G401.6 (cell line): Measurements from ENCODE around the gene AGRP.
A peak's percentile ranks its signal among the peaks of the same experiment; 100 is the strongest.
"Not testable (repeated sequence)": the region's sequence is repeated elsewhere in the genome, so short reads cannot be mapped to it uniquely, and the experiment has no call there.

Source experiments
- FAIRE-seq: peaks from 2 replicates; lab custom pipeline; 2012; peaks lifted over from hg19 to GRCh38; lab: Jason Lieb, UNC

Gene AGRP

DNA sequence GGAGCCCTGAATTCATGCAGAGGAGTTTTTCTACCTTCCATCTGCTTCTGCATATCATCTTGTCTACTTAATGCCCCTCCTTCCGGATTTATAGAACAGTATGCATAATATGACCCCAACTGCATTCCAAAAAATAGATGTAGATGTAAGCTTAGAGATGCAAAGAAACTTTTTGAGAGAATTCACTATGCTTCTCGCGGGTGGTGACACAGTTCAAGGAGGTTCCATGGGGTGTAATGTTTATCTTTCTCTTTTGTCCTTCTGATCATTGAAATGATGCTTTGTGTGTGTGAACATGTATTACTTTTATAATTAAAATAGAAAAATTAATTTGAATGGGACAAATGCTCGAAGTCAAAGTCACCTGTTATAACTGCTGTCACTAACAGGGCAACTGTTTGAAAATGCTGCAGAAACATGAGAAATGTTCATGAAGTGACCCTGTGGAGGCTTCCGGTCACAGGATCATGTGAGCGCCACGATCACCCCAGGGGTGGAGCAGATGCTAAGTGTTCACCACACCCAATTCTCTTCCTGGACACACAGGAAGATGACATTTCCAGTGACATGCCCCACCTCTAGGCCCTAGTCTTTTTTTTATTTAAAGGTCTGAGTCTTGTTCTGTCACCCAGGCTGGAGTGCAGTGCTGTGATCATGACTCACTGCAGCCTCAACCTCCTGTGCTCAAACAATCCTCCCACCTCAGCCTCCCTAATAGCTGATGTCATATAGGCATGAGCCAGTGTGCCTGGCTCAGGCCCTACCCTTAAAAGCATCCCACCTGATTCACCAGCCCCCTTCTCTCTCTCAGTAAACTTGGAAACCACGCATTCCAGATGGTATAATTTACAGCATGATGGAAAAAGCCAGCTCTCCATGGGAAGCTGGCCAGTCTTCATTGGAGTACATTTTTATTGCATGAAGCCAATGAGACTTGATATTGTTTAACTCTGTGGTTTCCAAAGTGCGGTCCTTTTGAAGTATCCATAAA, 21.0 kb upstream of the AGRP start:
- no peak for FAIRE-seq

DNA sequence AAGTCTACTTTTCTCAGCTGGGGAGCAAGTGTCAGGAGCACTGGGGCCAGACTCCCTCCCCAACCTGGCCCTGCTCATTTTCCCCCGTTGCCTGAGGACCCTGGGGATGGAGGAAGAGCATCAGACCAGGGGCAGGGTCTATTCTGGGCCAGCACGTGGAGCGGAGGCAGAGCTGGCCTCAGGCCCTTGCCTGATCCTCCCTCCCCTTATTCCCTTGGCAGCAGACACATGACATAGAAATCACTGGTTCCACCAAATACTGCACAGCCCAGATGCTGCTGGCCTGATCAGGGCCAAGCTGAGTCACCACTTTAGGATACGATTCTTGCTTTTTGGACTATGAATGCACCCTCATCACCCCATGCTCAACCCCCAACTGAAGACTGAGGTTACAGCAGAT, 15.8 kb upstream of the AGRP start:
- FAIRE-seq = no peak

DNA sequence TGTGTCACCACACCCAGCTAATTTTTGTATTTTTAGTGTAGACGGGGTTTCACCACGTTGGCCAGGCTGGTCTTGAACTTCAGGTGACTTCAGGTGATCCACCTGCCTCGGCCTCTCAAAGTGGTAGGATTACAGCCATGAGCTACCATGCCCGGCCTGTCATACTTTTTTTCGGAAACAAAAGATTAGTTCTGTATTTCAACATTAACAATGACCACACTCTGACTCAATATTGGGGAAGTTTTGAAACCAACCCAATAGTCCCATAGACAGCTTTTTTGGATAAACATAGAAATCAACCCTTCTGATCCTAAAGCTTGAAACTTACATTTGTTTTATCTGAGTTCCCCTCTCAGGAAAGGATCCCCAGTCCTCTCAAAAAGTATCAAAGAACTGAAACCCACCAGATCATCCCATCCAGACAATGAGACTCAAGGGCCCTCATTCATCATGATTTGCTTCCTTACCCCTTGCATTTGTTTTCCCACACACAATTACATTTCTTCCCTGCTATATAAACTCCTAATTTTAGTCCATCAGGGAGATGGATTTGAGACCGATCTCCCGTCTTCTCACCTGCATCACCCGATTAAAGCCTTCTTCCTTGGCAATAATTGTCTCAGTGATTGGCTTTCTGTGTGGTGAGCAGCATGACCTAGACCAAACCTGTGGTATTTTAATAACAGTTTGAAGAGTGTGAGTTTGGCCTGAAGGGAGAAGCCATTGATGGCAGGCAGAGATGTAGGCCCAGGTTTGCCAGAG, 7.2 kb upstream of the AGRP start:
- no peak for FAIRE-seq

DNA sequence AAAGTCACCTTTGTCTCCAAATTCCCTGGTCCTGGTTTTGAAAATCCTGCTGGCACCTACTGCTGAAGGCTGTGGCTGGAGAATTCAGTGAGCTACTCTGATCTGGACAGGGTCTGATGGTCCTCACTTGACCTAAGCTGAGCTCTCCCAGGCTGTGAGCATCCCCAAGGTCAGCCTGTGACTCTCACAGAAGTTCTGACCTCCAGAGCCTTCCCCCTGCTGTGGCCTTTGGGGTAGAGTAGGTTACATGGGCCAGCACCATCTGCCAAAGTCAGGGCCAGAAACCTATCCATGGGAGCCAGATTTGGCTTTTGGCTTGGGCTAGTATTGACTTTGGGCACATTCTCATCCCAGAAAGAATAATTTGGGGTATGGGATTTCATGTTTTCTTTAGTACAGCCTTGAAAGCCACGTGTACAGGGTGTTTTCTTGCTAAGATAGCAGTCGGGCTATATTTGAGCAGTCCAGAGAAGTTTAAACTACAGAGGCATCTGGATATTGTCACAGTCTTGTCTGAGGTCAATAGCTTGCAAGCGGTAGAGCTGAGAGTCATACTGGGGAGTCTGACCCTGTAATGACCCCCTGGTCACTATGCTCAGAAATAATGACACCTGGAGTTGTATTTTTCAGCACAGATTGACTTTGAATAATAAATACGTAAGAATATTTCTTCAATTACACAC, 6.2 kb upstream of the AGRP start:
- no peak for FAIRE-seq

DNA sequence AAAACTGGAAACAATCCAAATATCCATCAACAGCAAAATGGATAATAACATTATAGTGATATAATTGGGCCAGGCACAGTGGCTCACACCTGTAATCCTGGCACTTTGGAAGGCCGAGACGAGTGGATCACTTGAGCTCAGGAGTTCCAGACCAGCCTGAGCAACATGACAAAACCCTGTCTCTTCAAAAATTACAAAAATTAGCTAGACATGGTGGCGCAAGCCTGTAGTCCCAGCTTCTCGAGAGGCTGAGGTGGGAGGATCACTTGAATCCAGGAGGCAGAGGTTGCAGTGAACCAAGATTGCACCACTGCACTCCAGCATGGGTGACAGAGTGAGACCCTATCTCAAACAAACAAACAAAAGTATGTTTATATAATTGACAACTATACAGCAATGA, 4.2 kb upstream of the AGRP start:
- FAIRE-seq = not testable (repeated sequence)

DNA sequence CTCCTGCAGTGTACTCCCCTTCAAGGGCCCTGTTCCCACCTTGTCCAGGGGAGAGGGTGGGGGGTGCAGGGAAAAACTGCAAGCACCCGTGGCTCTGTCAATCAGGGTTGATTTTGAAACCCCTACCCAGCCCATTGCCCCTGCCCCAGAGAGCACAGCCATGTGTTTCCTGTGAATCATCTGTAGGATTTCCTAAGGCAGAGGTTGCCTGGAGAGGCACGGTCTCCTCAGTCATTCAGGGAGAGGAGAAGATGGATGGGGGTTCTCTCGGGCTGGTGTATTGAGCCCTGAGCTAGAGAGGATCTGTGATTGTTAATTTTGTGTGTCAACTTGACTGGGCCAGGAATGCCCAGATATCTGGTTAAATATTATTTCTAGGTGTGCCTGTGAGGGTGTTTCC, 3.5 kb upstream of the AGRP start:
- no peak for FAIRE-seq

DNA sequence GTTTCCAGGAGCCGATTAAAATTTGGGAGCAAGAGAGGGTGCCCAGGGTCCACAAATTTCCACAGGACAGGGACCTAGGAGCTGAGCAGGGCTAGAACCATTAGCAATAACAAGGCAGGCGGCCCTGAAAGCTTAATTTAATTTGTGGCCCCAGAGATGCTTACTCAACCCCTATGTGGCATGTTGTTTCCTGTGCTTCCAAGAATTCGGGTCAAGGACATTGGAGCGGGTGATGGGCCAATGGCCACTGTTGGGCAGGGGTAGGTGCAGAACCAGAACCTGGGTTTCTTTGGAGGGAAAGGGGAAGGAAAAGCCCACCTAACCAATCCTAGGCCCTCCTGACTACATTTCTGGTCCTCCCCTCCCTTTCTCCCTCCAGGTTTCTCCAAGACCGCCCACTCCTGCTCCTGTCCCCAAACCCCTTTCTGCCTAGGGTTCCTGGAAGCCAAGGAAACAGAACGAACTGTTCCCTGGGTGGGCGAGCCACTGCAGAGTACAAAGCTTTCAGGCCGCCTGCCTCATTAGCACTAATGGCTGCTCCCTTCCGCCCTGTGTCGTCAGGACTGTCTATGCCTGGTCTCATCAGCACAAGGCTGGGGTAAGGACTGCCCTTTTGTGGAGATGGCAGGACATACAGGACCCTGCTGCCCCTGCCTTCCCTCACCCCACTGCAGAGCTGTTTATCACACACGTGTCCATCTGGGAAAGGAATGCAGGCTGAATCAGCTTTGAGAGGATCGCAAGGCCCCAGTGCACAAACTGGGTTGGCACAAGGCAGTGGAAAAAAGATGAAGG, 581 bp upstream of the AGRP start:
- no peak for FAIRE-seq

DNA sequence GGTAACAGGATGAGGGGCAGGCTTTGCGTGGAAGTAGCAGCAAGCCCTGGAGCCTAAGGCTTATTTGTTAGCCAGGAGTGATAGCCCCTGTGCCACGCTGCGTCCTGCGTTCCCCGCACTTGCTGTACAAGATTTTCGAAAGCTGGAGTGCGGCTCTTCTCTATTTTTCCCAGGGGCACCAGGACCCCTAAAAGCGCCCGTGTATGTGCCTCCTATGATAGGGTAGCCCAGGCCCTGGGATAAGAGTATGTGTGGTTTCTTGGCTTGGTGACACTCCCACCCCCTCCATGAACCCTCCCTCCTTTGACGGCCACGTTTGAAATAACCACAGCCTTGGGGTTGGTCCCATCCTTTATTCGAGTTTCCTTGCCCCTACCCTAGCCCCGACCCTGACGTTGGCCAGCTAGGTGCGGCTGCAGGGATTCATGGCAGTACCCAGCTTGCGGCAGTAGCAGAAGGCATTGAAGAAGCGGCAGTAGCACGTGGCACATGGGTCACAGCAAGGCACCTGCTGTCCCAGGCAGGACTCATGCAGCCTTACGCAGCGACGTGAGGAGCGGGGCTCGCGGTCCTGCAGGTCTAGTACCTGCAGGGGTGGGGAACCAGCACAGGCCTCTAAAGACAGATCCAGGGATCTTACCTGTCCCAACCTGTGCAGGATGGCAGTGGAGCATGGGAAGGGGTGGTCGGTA, 968 bp downstream of the AGRP start:
- FAIRE-seq = no peak

DNA sequence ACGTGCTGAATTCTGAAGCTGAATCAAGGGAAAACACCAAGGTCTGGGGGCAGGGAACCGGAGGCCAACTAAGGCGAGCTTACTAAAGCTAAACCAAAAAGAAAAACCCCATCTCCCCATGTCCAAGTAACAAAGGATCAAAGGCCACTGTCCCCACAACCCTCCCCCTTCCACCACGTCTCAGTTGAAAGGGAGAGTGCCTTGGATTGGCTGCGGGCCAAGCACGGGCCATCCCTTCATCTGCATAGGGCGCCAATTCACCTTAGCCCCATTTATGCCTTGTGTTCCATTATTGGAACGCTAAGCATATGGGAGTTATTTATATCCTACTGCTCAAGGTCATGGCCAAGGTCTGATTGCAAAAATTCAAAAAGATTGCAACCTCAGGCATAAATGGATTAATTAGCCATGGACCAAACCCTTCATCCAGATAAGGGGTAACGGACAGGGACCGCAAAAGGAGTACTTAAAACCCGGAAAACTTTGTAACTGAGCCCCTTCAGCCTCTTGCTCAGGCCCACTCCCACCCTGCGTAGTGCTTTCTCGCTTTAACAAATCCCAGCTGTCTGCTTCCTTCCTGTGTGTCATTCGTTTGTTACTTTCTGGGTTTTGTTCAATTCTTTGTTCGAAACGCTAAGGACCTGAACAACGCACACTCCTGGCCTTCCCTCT, 1.6 kb downstream of the AGRP start:
- FAIRE-seq = no peak

DNA sequence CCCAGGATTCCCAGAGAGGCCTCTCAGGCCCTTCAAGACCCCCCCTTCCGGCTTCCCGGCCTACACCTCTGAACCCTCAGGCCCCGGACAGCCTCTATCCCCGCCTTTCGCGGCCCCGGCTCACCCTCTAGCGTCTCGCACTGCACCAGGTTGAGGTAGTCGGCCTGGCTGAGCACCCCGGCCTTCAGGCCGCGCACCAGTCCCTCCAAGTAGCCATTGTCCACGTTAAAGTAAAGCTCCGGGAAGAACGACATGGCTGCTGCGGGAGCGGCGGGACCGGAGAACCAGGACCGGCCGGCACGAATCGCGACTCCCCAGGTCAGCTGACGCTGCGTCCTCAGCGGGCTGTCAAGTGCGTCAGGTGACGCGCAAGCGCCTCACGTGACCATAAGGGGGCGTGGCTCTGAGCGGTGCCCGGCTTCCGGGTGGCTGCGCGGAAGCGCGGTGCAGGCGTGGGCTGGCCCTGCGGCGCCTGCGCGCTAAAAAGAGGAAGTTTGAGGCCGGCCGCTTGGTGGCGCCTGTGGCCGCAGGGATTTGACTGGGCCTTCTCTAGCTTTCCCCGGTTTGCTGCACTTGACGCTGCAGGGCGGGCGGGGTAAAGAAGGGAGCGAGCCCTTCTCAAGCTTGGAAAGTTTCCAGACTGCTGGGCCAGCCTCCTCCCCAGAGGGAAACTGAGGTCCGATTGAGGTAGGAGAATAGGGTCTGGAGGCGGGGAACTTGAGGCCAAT, 2.4 kb downstream of the AGRP start, which contains the start of gene ATP6V0D1:
TSS of gene ATP6V0D1 (minus strand) at position 325 of the 728 bp plus-strand sequence. CDS start at position 254, 71 bp downstream.
- peak; percentile 76 for FAIRE-seq

DNA sequence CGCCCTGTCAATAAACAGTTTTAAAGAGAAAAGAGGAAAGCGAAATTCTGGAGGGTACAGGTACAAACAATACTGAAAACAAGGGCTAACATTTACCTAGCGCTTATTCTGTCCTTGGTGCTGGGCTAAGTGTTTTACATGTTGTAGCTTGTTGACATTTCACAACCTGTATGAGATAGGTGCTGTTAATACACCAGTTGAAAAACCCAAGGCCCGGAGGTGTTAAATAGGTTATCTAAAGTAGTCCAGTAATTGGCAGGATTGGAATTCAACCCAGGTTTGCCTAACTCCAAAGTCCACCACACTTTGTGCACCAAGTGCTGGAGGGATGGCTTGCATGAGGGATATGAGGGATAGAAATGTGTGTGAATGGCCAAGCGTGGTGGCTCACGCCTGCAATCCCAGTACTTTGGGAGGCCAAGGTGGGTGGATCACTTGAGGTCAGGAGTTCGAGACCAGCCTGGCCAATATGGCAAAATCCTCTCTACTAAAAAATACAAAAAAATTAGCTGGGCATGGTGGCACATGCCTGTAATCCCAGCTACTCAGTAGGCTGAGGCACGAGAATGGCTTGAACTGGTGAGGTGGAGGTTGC, 5.3 kb downstream of the AGRP start:
- no peak for FAIRE-seq

DNA sequence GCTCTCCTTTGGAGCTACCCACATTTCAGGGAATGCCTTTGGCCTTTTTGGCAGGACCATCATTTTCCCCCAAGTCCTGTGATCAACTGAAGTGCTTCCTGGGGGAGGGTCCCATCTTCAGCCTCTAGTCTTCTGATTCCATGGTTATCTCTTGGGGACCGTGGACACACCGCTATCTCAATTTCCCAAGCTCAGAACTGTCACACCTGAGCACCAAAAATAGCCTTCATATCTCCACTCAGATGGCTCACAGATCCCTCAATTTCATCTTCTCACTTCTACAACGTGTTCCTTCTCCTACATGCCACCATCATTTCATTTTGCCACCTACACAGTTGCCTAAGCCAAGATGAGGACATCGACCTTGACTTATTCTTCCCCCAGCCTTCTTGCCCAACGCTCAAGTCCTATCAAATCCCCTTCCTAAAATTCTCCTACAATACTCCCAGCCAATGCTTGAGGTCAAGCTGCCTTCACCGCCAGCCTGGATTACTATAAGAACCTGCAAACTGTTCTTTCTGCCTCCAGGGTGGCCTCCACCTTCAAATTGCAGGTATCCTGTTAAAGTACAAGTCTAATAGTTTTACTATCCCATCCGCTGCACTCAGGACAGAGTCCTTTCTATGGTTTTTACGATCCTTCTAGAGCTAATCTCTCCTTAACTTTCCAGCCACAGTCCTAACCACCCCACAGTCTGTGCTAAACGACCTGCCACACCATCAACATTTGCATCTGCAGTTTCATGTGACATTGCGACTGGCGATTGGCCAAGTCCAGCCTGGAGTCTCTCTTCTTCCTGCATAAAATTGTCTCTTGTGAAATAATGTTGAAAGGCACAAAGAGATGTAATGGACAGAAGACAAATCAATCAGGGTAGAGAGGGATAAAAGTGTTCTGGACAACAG, 8.5 kb downstream of the AGRP start:
- no peak for FAIRE-seq

DNA sequence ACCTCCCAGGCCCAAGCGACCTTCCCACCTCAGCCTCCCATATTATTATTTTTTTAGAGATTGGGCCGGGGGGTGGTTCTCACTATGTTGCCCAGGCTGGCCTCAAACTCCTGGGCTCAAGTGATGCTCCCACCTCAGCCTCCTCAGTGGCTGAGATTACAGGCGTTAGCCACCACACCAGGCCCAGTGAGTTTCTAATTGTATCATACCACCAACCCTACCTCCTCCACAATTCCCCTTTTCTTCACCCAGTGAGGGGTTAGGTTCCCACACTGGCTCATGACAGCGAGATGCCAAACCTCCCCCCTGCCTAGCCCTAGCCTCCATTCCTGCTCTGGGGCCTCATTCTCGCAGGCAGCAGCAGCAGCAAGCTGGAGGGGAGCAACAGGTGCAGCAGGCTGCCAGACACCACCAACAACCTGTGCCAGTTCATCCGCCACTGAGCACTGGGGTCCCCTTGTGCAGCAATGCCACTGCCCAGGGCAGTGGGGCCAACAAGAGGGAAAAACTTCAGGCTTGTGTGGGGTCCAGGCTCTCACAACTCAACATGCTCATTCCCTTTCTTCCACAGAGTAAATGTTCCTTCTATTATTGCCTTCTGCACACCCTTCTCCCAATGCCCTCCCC, 11.5 kb downstream of the AGRP start:
- no peak for FAIRE-seq

DNA sequence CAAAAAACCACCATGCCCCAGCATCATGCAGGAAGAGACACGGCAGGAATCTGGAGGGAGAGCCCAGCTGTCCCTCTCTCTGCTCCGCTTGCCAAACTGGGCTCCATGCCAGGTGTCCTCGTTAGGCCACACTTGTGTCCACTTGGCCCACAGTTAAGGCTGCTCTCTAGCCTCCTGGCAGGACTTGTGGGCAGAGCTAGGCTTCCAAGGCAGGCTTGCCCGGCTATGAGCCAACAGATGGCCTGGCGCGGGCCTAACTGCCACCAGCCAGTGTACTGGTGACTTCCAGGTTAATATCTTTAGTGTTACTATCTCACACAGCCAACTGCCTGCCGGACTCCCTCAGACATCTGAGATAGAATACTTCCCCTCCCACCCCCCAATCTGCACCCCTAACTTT, 13.0 kb downstream of the AGRP start:
- no peak for FAIRE-seq

DNA sequence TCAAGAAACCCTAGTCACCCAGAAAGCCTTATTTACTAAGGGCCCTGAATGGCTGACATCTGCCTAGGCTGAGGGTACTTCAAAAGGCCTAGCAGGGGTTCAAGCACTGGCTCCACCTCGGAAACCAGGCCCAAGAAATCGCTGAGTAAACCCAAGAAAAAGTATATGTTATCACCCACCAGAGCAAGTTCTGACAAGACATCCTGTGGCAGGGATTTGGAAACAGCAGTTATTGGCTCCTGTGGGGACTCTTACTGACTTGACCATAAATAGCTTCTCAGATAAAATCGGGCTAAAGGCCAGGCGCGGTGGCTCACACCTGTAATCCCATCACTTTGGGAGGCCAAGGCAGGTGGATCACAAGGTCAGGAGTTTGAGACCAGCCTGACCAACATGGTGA, 14.6 kb downstream of the AGRP start:
- FAIRE-seq = no peak

DNA sequence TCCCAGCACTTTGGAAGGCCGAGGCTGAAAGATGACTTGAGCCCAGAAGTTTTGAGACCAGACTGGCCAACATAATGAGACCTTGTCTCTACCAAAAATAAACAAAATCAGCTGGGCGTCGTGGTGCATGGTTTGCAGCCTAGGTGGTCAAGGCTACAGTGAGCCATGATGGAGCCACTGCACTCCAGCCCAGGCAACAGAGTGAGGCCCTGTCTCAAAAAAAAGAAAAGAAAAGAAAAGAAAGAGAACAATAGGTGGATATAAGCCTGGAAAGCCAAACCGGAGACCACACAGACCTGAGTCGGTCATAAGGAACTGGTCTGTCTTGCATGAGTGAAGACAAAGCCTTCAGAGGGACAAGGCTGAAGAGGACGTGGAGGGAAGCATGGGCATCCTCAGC, 16.8 kb downstream of the AGRP start:
- no peak for FAIRE-seq

DNA sequence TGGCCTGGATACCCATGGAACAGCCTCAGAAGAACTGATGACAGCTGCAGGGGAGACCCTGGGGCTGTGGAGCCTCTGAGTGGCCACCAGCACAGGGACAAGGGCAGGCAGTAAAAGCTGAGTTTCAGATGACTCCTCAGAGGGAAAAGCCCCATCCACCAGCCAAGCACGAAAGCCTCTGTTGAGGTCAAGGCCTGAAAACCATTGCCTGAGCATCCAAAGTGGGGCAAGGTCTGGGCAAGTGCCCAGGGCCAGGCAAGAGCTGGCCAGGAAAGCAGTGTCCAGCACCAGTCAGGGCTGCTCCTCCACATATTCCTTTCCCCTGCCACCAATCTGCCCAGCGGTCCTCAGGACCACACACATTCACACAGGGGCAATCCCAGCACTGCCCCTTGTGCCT, 18.8 kb downstream of the AGRP start:
- FAIRE-seq = no peak

DNA sequence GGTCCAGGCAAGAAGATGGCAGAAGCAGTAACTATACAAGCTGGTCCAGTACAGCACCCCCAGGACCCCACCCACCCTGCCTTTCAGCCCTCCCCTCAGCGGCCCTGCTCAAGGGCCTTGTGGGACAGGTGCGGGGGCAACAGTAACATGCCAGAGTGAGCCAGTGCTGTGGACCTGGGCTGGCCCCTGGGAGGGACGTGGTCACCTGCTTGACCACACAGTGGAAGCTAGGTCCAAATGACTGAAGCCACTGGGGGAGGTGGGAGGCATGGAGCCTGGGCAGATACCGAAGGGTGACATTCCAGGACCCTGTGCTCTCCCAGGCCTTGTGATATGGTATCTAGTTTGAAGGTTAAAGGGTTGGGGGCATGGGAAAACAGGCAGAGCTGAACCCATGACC, 19.7 kb downstream of the AGRP start:
- FAIRE-seq = no peak
